IMR-90 (cell line): ENCODE data around the gene SLC6A17. TPM values are rescaled to one million over a fixed set of nuclear protein-coding genes. Genes with fewer than 3 reads are reported as not detected.

ENCODE experiments used
- ATAC-seq: fragments of 200-7000 bp; cut with Tn5 transposase; 2 replicates; pipeline ENCODE4 v1.9.1; 2020; ENCODE audit warnings: low read depth, mild to moderate bottlenecking, moderate library complexity
- BruUV-seq: library from RNA; stranded (reverse); fragments of 400-500 nt; replicated peaks from 2 replicates; lab custom pipeline; 2021; lab: Mats Ljungman, UMichigan
- CTCF ChIA-PET: fragments of 300-600 bp; formaldehyde crosslinking; extraction: SDS; loops from one replicate; lab custom pipeline; 2021; ENCODE audit warnings: antibody characterized with exemption; lab: Yijun Ruan, JAX
- POLR2A ChIA-PET: fragments of 300-600 bp; sonication (Branson Sonifier 250); formaldehyde crosslinking; loops from one replicate; lab custom pipeline; 2022; ENCODE audit warnings: antibody characterized with exemption; ENCODE audit not compliant: unreplicated experiment; lab: Charles Lee
- DNase-seq: peaks from one replicate; pipeline ENCODE4 v3.0.0; 2013
- H2AFZ ChIP-seq: replicated peaks from 2 replicates; pipeline ENCODE3; 2013; ENCODE audit warnings: low read length, mild to moderate bottlenecking; ENCODE audit not compliant: poor library complexity
- H2AK5ac ChIP-seq: 2 replicates; pipeline ENCODE4 v1.6.1; 2013; ENCODE audit warnings: low read depth, low read length, inconsistent platforms
- H2AK9ac ChIP-seq: replicated peaks from 2 replicates; pipeline ENCODE3; 2013; ENCODE audit warnings: mild to moderate bottlenecking, low read depth, low read length, moderate library complexity; ENCODE audit not compliant: poor library complexity
- H2BK120ac ChIP-seq: 2 replicates; pipeline ENCODE4 v1.6.1; 2013; ENCODE audit warnings: low read depth, low read length, inconsistent platforms
- H2BK15ac ChIP-seq: 3 replicates; pipeline ENCODE4 v1.6.1; 2013; ENCODE audit warnings: low read depth, low read length, inconsistent platforms
- H2BK20ac ChIP-seq: 2 replicates; pipeline ENCODE4 v1.6.1; 2013; ENCODE audit warnings: low read depth, mild to moderate bottlenecking, inconsistent platforms, low read length, moderate library complexity
- H2BK5ac ChIP-seq: 2 replicates; pipeline ENCODE4 v1.6.1; 2013; ENCODE audit warnings: mild to moderate bottlenecking, low read depth, low read length, inconsistent platforms; ENCODE audit not compliant: poor library complexity, severe bottlenecking
- H3K14ac ChIP-seq: replicated peaks from 2 replicates; pipeline ENCODE4 v1.6.1; 2013; ENCODE audit warnings: low read depth, low read length, inconsistent platforms
- H3K18ac ChIP-seq: 2 replicates; pipeline ENCODE4 v1.6.1; 2013; ENCODE audit warnings: low read depth, low read length, control low read depth
- H3K23ac ChIP-seq: 2 replicates; pipeline ENCODE4 v1.6.1; 2013; ENCODE audit warnings: low read depth, low read length, inconsistent platforms
- H3K27ac ChIP-seq: 2 replicates; pipeline ENCODE4 v1.5.1; 2013; ENCODE audit warnings: mild to moderate bottlenecking, control low read depth, low read length; ENCODE audit not compliant: insufficient read depth
- H3K27me3 ChIP-seq: 2 replicates; pipeline ENCODE4 v1.6.1; 2013; ENCODE audit warnings: low read length; ENCODE audit not compliant: control insufficient read depth, insufficient read depth
- H3K36me3 ChIP-seq: 2 replicates; pipeline ENCODE4 v1.6.1; 2013; ENCODE audit warnings: low read length, mixed read lengths; ENCODE audit not compliant: control insufficient read depth, insufficient read depth
- H3K4ac ChIP-seq: 2 replicates; pipeline ENCODE4 v1.6.1; 2013; ENCODE audit warnings: low read depth, low read length, inconsistent platforms
- H3K4me1 ChIP-seq: 2 replicates; pipeline ENCODE4 v1.6.1; 2013; ENCODE audit warnings: low read length, mixed read lengths; ENCODE audit not compliant: control insufficient read depth, insufficient read depth
- H3K4me2 ChIP-seq: 2 replicates; pipeline ENCODE4 v1.6.1; 2013; ENCODE audit warnings: low read depth, mild to moderate bottlenecking, control low read depth, low read length, moderate library complexity
- H3K4me3 ChIP-seq: 2 replicates; pipeline ENCODE4 v1.5.1; 2013; ENCODE audit warnings: low read depth, mild to moderate bottlenecking, control low read depth, low read length, moderate library complexity; ENCODE audit not compliant: insufficient read depth
- H3K56ac ChIP-seq: 2 replicates; pipeline ENCODE4 v1.6.1; 2013; ENCODE audit warnings: low read length, inconsistent platforms; ENCODE audit not compliant: insufficient read depth; ENCODE audit errors: extremely low read depth
- H3K79me1 ChIP-seq, 2 experiments: 2 replicates each; pipeline ENCODE4 v1.6.1; 2013; ENCODE audit warnings: low read length in 2 of 2, inconsistent platforms in 1 of 2, low read depth in 1 of 2
- H3K9ac ChIP-seq: 2 replicates; pipeline ENCODE4 v1.6.1; 2013; ENCODE audit warnings: low read depth, low read length, control low read depth
- H3K9me1 ChIP-seq: 2 replicates; pipeline ENCODE4 v1.6.1; 2013; ENCODE audit warnings: low read length, inconsistent platforms; ENCODE audit not compliant: insufficient read depth
- H3K9me3 ChIP-seq: 2 replicates; pipeline ENCODE4 v1.6.1; 2013; ENCODE audit warnings: low read length; ENCODE audit not compliant: control insufficient read depth, insufficient read depth
- H4K20me1 ChIP-seq: 2 replicates; pipeline ENCODE4 v1.6.1; 2013; ENCODE audit warnings: low read length, inconsistent platforms; ENCODE audit not compliant: insufficient read depth
- H4K5ac ChIP-seq: 2 replicates; pipeline ENCODE4 v1.6.1; 2013; ENCODE audit warnings: mild to moderate bottlenecking, low read depth, low read length, control low read depth
- H4K8ac ChIP-seq, 2 experiments: 2 replicates each; pipeline ENCODE4 v1.6.1; 2013; ENCODE audit warnings: low read depth in 2 of 2, low read length in 2 of 2, control low read depth in 1 of 2, inconsistent platforms in 1 of 2
- H4K91ac ChIP-seq: 2 replicates; pipeline ENCODE4 v1.6.1; 2013; ENCODE audit warnings: low read depth, low read length, inconsistent platforms; ENCODE audit not compliant: insufficient read depth
- CTCF ChIP-seq: conservative IDR thresholded peaks from 2 replicates; pipeline ENCODE4 v1.5.1; 2012; ENCODE audit warnings: mild to moderate bottlenecking, low read depth, low read length, improper control_type of control experiment
- NFE2L2 ChIP-seq: fragments of 150-350 bp; IDR thresholded peaks from 2 replicates; pipeline ENCODE4 v1.6.1; 2016; ENCODE audit warnings: low read depth, mild to moderate bottlenecking, low read length
- WGBS, 2 experiments: methylation state at CpG; one replicate each; pipeline versions ENCODE4 v1.1.5 to v1.1.7; 2013; ENCODE audit warnings: missing lambda C conversion rate in 2 of 2; ENCODE audit not compliant: insufficient read length in 1 of 2; ENCODE audit errors: extremely low coverage in 2 of 2; 5-methylcytosine and 5-hydroxymethylcytosine counted together
- dilution Hi-C: fragments of 300-500 bp; cut with HindIII; formaldehyde crosslinking; loops from one replicate; pipeline ENCODE4 v1.14.3; 2018; ENCODE audit warnings: low sequenced_read_pairs; ENCODE audit not compliant: unreplicated experiment
- in situ Hi-C: fragments of 300-500 bp; cut with MboI; formaldehyde crosslinking; loops from 3 replicates; pipeline ENCODE4 v1.14.3; 2019; ENCODE audit warnings: low sequenced_read_pairs, inconsistent platforms, mixed read lengths
- intact Hi-C: fragments of 100-400 bp; cut with micrococcal nuclease; formaldehyde crosslinking; loops from 2 replicates; pipeline ENCODE4 v1.10.0; 2022
- polyA plus RNA-seq, 3 experiments: library from polyadenylated mRNA; depleted of rRNA; stranded (reverse); fragments of >200 nt; gene quantifications; 2 replicates each; pipeline ENCODE4 v1.2.3, GENCODE V29; 2012; ENCODE audit warnings: low replicate concordance in 1 of 3
- total RNA-seq: library from RNA; depleted of rRNA; stranded (reverse); fragments of >200 nt; gene quantifications from 2 replicates; pipeline ENCODE4 v1.2.3, GENCODE V29; 2012

Gene SLC6A17
- total and polyA plus RNA-seq, 2 of the 4 experiments (the other 2 are of a cell fraction), result 0.54 to 0.82 TPM

- Histone ChIP-seq H3K9me1 (no peaks in the 10 kb centered on the region), H4K91ac (no peak overlapping the region), H3K4me3 (no peak overlapping the region), H3K23ac (no peak overlapping the region), H3K18ac (no peak overlapping the region), H2BK5ac (peak overlapping the region; percentile 46), H4K8ac (peak overlapping the region in 1 of 2 experiments; percentile 10; a peak in 1 of 4 replicates), H3K79me1 (no peaks in the 10 kb centered on the region), H3K27ac (no peak overlapping the region), H3K14ac (no peak overlapping the region), H4K5ac (no peak overlapping the region), H2BK120ac (no peak overlapping the region), H2AK5ac (no peak overlapping the region), H3K4me2 (no peak overlapping the region), H2BK20ac (no peak overlapping the region), H2AK9ac (no peak overlapping the region), H3K9ac (no peak overlapping the region), H3K27me3 (peaks cover 16% of the 10 kb centered on the region; the same call in 1 of the 2 replicates), H2BK15ac (no peak overlapping the region), H4K20me1 (no peaks in the 10 kb centered on the region), H3K4ac (no peak overlapping the region), H3K56ac (no peak overlapping the region), H3K36me3 (no peaks in the 10 kb centered on the region), H2AFZ (no peak overlapping the region), H3K4me1 (peaks cover 7% of the 10 kb centered on the region), H3K9me3 (peaks cover 1% of the 10 kb centered on the region; the same call in 1 of the 2 replicates)
- intact Hi-C loops, result no loop called here
- TF ChIP-seq CTCF (0 out of 2 replicates have a peak, but pooled peaks have one; percentile 10), NFE2L2 (no peak)
- ATAC-seq, result peak; percentile 83
- ChIA-PET POLR2A (no interaction called here), CTCF (no interaction called here)
- no TSS peak for BruUV-seq
- dilution Hi-C loops, result no loop called here
- DNase-seq, result peak; percentile 30
- WGBS, 2 experiments, result no CpG with 5 or more reads among the region's 15 CpGs
- in situ Hi-C loops, result no loop called here
These were observed 23.3 kb downstream of the SLC6A17 start for GRCh38 chr1:110173466-110174105.
